Right lobe of liver (tissue), 6 donors: Measurements from ENCODE around the gene MATK. TPM values are rescaled to one million over a fixed set of nuclear protein-coding genes. Genes with fewer than 3 reads are reported as not detected.

Source experiments
- ATAC-seq, 4 donors: fragments of 200-7000 bp; cut with Tn5 transposase; one replicate each; pipeline ENCODE4 v1.9.1; 2020; ENCODE audit warnings: mild to moderate bottlenecking in 4 of 4, moderate library complexity in 4 of 4
- DNase-seq, 3 donors: peaks; one replicate each; pipeline ENCODE4 v3.0.0-alpha.2; 2020
- H3K27ac ChIP-seq, 3 donors: fragments of 200-600 bp; one replicate each; pipeline ENCODE4 v1.8.0; 2022
- H3K27me3 ChIP-seq, 2 donors: fragments of 200-600 bp; one replicate each; pipeline ENCODE4 v1.8.0; 2022
- H3K36me3 ChIP-seq, 4 donors: fragments of 200-600 bp; sonication (generic) in 1 of 4; one replicate each; pipeline versions ENCODE4 v1.5.1 to v1.8.0; 2017 to 2022; ENCODE audit warnings: control low read depth in 1 of 4
- H3K4me1 ChIP-seq, 4 donors: fragments of 200-600 bp; sonication (generic) in 1 of 4; one replicate each; pipeline versions ENCODE4 v1.5.1 to v1.8.0; 2017 to 2022; ENCODE audit warnings: control low read depth in 1 of 4
- H3K4me3 ChIP-seq, 3 donors: fragments of 200-600 bp; one replicate each; pipeline ENCODE4 v1.8.0; 2022
- H3K9me3 ChIP-seq, 4 donors: fragments of 200-600 bp; sonication (generic) in 1 of 4; one replicate each; pipeline versions ENCODE4 v1.5.1 to v1.8.0; 2017 to 2022; ENCODE audit warnings: control low read depth in 1 of 4
- POLR2A ChIP-seq: fragments of 450-650 bp; IDR thresholded peaks from one replicate; pipeline ENCODE4 v1.6.1; 2017; ENCODE audit warnings: antibody characterized with exemption, mild to moderate bottlenecking
- WGBS: methylation state at CpG from one replicate; pipeline ENCODE4 v1.1.6; 2018; ENCODE audit warnings: low coverage, low lambda C conversion rate; ENCODE audit not compliant: insufficient coverage; ENCODE audit errors: missing lambda C conversion rate; 5-methylcytosine and 5-hydroxymethylcytosine counted together
- intact Hi-C, 2 donors: fragments of 100-400 bp; cut with DNase I; formaldehyde crosslinking; loops; one replicate each; pipeline versions ENCODE4 v1.11.2 to v1.14.1; 2022
- total RNA-seq, 6 experiments: library from RNA; depleted of rRNA in 2 of 6; stranded (reverse); fragments of >200 nt in 2 of 6; fragmentation: NEBNext Ultra II Directional in 3 of 6; extraction: Animal tissue kit (Norgen Biotek cat#: 25700) in 3 of 6; gene quantifications; one replicate each; pipeline versions ENCODE4 v1.1.0 to v1.2.4, GENCODE V29; 2016 to 2023
- TF ChIP-seq, protein P1 (sequence below), 4 donors: fragments of 200-600 bp in 3 of 4; fragments of 450-650 bp in 1 of 4; IDR thresholded peaks; one replicate each; pipeline versions ENCODE4 v1.5.1 to v1.8.0; 2016 to 2022; ENCODE audit warnings: antibody characterized with exemption in 4 of 4, mild to moderate bottlenecking in 2 of 4
- donor health status: DM: no; HTN: yes; CAD: no.
- donor health status: DM: no; HTN: no; CAD: no.
- donor health status: DM: no; HTN: no; CAD: no.
- donor health status: DM: no; HTN: yes; CAD: no.
- donor health status: DM: no; HTN: yes; CAD: no.

MATK gene
- total RNA-seq, 6 experiments from 2014 or later, result 0.49 to 2.5 (median 0.90) TPM

DNA sequence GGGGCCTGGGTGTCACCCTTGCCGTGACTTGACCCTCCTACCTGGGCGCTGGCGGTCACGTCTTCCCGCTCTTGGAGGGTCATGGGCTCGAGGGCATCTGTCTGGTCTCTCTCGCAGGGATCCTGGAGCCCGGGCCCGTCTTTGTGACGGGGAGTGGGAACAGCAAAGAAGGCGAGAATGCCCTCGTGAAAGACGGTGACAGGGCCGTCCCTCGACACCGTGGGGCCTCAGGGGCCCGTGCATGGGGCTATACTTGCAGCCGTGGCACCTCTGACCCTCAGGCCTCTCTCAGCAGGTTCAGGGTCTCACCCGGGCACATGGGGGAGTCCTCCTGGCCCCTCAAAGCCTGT lies 20.9 kb upstream of the MATK start:
- ATAC-seq, result no peak
- Histone ChIP-seq H3K27ac (no peak overlapping the region), H3K36me3 (no peaks in the 10 kb centered on the region), H3K4me1 (no peaks in the 10 kb centered on the region), H3K27me3 (no peaks in the 10 kb centered on the region), H3K4me3 (no peak overlapping the region), H3K9me3 (no peaks in the 10 kb centered on the region)
- DNase-seq, result no peak
- intact Hi-C loops, result no loop called here
- TF ChIP-seq, protein P1, sequence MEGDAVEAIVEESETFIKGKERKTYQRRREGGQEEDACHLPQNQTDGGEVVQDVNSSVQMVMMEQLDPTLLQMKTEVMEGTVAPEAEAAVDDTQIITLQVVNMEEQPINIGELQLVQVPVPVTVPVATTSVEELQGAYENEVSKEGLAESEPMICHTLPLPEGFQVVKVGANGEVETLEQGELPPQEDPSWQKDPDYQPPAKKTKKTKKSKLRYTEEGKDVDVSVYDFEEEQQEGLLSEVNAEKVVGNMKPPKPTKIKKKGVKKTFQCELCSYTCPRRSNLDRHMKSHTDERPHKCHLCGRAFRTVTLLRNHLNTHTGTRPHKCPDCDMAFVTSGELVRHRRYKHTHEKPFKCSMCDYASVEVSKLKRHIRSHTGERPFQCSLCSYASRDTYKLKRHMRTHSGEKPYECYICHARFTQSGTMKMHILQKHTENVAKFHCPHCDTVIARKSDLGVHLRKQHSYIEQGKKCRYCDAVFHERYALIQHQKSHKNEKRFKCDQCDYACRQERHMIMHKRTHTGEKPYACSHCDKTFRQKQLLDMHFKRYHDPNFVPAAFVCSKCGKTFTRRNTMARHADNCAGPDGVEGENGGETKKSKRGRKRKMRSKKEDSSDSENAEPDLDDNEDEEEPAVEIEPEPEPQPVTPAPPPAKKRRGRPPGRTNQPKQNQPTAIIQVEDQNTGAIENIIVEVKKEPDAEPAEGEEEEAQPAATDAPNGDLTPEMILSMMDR (IDR thresholded peaks at IDR 0.05), result no peak
- TF ChIP-seq POLR2A, result no peak
- WGBS, result 100% methylated on average over 1 of the region's 19 CpGs

DNA sequence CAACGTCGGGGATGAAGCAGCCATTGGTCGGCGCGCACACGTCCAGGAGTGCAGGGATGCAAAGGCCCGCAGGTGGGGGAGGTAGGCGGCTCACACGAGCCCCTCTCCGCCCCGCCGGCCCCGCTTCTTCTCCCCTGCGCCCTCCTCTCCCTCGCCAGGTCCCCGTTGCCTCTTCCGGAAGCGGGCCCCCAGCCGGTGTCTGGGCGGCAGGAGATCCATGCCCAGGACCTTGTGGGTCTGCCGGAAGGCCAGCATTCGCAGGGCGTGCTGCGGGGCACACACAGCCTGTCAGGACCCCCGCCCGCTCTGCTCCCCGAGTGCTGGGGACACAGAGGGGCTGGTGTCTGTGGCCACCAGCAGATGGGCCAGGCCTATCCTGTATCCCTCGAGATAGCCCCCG lies 19.7 kb upstream of the MATK start:
- intact Hi-C loops, result no loop called here
- WGBS, result 74% methylated on average over 6 of the region's 29 CpGs
- no peak for DNase-seq

DNA sequence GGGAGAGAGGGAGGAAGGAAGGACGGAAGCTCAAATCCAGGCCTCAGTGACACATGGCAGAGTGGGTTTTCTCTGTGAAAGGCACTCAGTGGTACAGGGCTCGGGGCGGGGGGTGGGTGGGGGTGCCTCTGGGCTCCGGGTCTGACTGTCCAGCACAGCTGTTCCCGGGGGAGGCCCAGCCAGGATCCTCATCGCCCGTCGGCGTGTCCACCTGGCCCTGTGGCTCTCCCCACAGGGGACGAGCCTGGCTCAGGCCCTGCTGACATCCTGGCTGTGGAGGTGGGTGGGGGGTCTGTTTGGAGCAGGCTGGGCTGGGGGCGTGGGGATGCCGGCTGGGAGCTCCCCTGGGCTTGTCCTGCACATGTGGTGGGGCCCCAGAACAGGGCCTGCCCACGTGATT lies 18.2 kb upstream of the MATK start:
- Histone ChIP-seq H3K4me1 (no peaks in the 10 kb centered on the region), H3K36me3 (no peaks in the 10 kb centered on the region), H3K9me3 (no peaks in the 10 kb centered on the region), H3K4me3 (no peak overlapping the region), H3K27ac (no peak overlapping the region), H3K27me3 (peaks cover 0 to 6% of the 10 kb centered on the region in 2 donors)
- intact Hi-C loops, result no loop called here
- WGBS, result no CpG with 5 or more reads among the region's 13 CpGs
- ATAC-seq, result no peak
- DNase-seq, result no peak
- TF ChIP-seq POLR2A, result no peak
- TF ChIP-seq, protein P1 (IDR thresholded peaks at IDR 0.05), result no peak

More for the DNA sequence above, 19.7 kb upstream of the MATK start:
- H3K4me3 ChIP-seq, result no peak overlapping the region
- no peaks in the 10 kb centered on the region for H3K4me1 ChIP-seq
- H3K27ac ChIP-seq, result no peak overlapping the region
- H3K36me3 ChIP-seq, result no peaks in the 10 kb centered on the region
- ATAC-seq, result no peak
- H3K9me3 ChIP-seq, result no peaks in the 10 kb centered on the region
- TF ChIP-seq, protein P1 (IDR thresholded peaks at IDR 0.05), result no peak
- peaks cover 0 to 6% of the 10 kb centered on the region in 2 donors for H3K27me3 ChIP-seq

DNA sequence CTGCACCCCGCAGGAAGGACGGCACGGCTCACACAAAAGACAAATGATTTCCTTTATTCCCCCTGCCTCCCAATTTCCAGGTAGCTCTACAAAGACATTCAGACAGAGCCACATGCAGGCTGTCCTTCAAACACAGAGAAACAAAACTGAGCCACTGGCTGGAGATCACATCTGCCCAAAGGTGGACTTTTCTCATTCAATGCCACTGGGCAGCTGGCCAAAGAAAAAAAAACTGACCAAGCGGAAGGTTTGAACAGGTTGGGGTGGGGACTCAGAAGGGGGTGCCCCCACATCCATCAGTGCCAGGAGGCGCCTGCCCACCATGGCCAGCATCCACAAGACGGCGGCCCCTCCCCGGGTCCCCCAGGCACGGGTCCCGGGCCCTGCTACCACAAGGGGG lies 17.8 kb upstream of the MATK start:
- no peak for ATAC-seq
- no peak overlapping the region for H3K27ac ChIP-seq
- H3K4me1 ChIP-seq, result no peaks in the 10 kb centered on the region
- TF ChIP-seq POLR2A, result no peak
- TF ChIP-seq, protein P1 (IDR thresholded peaks at IDR 0.05), result no peak
- 17% methylated on average over 1 of the region's 10 CpGs for WGBS
- peaks cover 0 to 6% of the 10 kb centered on the region in 2 donors for H3K27me3 ChIP-seq
- H3K4me3 ChIP-seq, result no peak overlapping the region
- DNase-seq, result no peak
- H3K36me3 ChIP-seq, result no peaks in the 10 kb centered on the region
- no peaks in the 10 kb centered on the region for H3K9me3 ChIP-seq
- intact Hi-C loops, result no loop called here
